ENCODE data around the gene FBXO17. TPM values are rescaled to one million over a fixed set of nuclear protein-coding genes. Genes with fewer than 3 reads are reported as not detected.

Gene FBXO17
- total and polyA plus RNA-seq, 2 of the 13 experiments (the other 11 are each of a cell fraction or from before 2014, with no cell fraction given): 22.1 to 58.7 TPM

- TF ChIP-seq, protein P1, sequence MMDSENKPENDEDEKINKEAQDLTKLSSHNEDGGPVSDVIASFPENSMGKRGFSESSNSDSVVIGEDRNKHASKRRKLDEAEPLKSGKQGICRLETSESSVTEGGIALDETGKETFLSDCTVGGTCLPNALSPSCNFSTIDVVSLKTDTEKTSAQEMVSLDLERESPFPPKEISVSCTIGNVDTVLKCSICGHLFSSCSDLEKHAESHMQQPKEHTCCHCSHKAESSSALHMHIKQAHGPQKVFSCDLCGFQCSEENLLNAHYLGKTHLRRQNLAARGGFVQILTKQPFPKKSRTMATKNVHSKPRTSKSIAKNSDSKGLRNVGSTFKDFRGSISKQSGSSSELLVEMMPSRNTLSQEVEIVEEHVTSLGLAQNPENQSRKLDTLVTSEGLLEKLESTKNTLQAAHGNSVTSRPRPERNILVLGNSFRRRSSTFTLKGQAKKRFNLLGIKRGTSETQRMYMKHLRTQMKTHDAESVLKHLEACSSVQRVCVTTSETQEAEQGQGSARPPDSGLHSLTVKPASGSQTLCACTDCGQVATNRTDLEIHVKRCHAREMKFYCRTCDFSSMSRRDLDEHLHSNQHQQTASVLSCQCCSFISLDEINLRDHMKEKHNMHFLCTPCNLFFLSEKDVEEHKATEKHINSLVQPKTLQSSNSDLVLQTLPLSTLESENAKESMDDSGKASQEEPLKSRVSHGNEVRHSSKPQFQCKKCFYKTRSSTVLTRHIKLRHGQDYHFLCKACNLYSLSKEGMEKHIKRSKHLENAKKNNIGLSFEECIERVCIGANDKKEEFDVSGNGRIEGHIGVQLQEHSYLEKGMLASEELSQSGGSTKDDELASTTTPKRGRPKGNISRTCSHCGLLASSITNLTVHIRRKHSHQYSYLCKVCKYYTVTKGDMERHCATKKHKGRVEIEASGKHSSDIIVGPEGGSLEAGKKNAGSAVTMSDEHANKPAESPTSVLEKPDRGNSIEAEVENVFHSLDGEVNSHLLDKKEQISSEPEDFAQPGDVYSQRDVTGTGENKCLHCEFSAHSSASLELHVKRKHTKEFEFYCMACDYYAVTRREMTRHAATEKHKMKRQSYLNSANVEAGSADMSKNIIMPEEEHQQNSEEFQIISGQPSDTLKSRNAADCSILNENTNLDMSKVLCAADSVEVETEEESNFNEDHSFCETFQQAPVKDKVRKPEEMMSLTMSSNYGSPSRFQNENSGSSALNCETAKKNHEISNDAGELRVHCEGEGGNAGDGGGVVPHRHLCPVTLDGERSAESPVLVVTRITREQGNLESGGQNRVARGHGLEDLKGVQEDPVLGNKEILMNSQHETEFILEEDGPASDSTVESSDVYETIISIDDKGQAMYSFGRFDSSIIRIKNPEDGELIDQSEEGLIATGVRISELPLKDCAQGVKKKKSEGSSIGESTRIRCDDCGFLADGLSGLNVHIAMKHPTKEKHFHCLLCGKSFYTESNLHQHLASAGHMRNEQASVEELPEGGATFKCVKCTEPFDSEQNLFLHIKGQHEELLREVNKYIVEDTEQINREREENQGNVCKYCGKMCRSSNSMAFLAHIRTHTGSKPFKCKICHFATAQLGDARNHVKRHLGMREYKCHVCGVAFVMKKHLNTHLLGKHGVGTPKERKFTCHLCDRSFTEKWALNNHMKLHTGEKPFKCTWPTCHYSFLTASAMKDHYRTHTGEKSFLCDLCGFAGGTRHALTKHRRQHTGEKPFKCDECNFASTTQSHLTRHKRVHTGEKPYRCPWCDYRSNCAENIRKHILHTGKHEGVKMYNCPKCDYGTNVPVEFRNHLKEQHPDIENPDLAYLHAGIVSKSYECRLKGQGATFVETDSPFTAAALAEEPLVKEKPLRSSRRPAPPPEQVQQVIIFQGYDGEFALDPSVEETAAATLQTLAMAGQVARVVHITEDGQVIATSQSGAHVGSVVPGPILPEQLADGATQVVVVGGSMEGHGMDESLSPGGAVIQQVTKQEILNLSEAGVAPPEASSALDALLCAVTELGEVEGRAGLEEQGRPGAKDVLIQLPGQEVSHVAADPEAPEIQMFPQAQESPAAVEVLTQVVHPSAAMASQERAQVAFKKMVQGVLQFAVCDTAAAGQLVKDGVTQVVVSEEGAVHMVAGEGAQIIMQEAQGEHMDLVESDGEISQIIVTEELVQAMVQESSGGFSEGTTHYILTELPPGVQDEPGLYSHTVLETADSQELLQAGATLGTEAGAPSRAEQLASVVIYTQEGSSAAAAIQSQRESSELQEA (CRISPR knock-in tag; IDR thresholded peaks at IDR 0.05; ENCODE audit: not compliant biosample characterization): peak; percentile 55
- TF ChIP-seq MIXL1 (CRISPR knock-in tag; IDR thresholded peaks at IDR 0.05): no peak
- TF ChIP-seq AGO2 (optimal IDR thresholded peaks at IDR 0.05; ENCODE audit: low read depth, low read length): no peak
- no peak for TF ChIP-seq FOSL1 (CRISPR knock-in tag; IDR thresholded peaks at IDR 0.05; ENCODE audit: borderline replicate concordance)
- 0 out of 2 replicates have a peak, but pooled peaks have one; percentile 8 for TF ChIP-seq RARA (CRISPR knock-in tag; IDR thresholded peaks at IDR 0.05)
- TF ChIP-seq ZSCAN21 (CRISPR knock-in tag; IDR thresholded peaks at IDR 0.05; ENCODE audit: borderline replicate concordance): peak; percentile 14; the same call in 1 of the 2 replicates
- TF ChIP-seq, protein P2, sequence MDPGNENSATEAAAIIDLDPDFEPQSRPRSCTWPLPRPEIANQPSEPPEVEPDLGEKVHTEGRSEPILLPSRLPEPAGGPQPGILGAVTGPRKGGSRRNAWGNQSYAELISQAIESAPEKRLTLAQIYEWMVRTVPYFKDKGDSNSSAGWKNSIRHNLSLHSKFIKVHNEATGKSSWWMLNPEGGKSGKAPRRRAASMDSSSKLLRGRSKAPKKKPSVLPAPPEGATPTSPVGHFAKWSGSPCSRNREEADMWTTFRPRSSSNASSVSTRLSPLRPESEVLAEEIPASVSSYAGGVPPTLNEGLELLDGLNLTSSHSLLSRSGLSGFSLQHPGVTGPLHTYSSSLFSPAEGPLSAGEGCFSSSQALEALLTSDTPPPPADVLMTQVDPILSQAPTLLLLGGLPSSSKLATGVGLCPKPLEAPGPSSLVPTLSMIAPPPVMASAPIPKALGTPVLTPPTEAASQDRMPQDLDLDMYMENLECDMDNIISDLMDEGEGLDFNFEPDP (CRISPR knock-in tag; conservative IDR thresholded peaks at IDR 0.05): 0 out of 2 replicates have a peak, but pooled peaks have one; percentile 66
- TF ChIP-seq HNRNPK (IDR thresholded peaks at IDR 0.05; ENCODE audit: low read depth, low read length, poor library complexity, severe bottlenecking): no peak
- no peak for TF ChIP-seq NFE2L2 (IDR thresholded peaks at IDR 0.05; ENCODE audit: low read length)
- no peak for TF ChIP-seq ZNF605 (CRISPR knock-in tag; IDR thresholded peaks at IDR 0.05)
- no peak for TF ChIP-seq STAT6 (CRISPR knock-in tag; IDR thresholded peaks at IDR 0.05; ENCODE audit: borderline replicate concordance)
- TF ChIP-seq IRF2 (CRISPR knock-in tag; IDR thresholded peaks at IDR 0.05): no peak
- TF ChIP-seq RAD51 (IDR thresholded peaks at IDR 0.05; ENCODE audit: borderline replicate concordance): no peak
- TF ChIP-seq XBP1 (CRISPR knock-in tag; IDR thresholded peaks at IDR 0.05): no peak
- TF ChIP-seq ZNF720 (CRISPR knock-in tag; IDR thresholded peaks at IDR 0.05): no peak
- TF ChIP-seq TEAD2 (CRISPR knock-in tag; IDR thresholded peaks at IDR 0.05): peak; percentile 56; the same call in 1 of the 2 replicates
- peak; percentile 30 for TF ChIP-seq MAZ (IDR thresholded peaks at IDR 0.05; ENCODE audit: borderline replicate concordance, low read depth, low read length)
- no peak for TF ChIP-seq MAZ (CRISPR knock-in tag; IDR thresholded peaks at IDR 0.05; ENCODE audit: low read depth)
Measured at GRCh38 chr19:38975214-38975860, at the start of gene FBXO17 (continued).
